Subcutaneous abdominal adipose tissue (tissue), 5 donors: ENCODE results near the gene KLHL40.
A peak's percentile ranks its signal among the peaks of the same experiment; 100 is the strongest.

Experiments used
- H3K27ac ChIP-seq: one replicate; pipeline ENCODE4 v1.7.0; 2013; ENCODE audit warnings: low read depth, mild to moderate bottlenecking, inconsistent platforms, low read length, moderate library complexity
- H3K27me3 ChIP-seq, 5 donors: one replicate each; pipeline ENCODE4 v1.7.0; 2013; ENCODE audit warnings: low read length in 5 of 5, inconsistent platforms in 1 of 5; ENCODE audit not compliant: control insufficient read depth in 5 of 5, insufficient read depth in 4 of 5
- H3K36me3 ChIP-seq, 5 donors: one replicate each; pipeline ENCODE4 v1.7.0; 2013; ENCODE audit warnings: low read length in 5 of 5; ENCODE audit not compliant: control insufficient read depth in 5 of 5, insufficient read depth in 5 of 5
- H3K4me1 ChIP-seq, 5 donors: one replicate each; pipeline ENCODE4 v1.7.0; 2013; ENCODE audit warnings: low read length in 5 of 5, mild to moderate bottlenecking in 3 of 5, moderate library complexity in 1 of 5; ENCODE audit not compliant: control insufficient read depth in 5 of 5, insufficient read depth in 5 of 5
- H3K4me3 ChIP-seq, 5 donors: one replicate each; pipeline ENCODE4 v1.7.0; 2013; ENCODE audit warnings: low read length in 5 of 5, low read depth in 1 of 5
- H3K9ac ChIP-seq, 5 donors: one replicate each; pipeline ENCODE4 v1.7.0; 2013; ENCODE audit warnings: low read length in 5 of 5, mild to moderate bottlenecking in 4 of 5, moderate library complexity in 3 of 5
- H3K9me3 ChIP-seq, 5 donors: one replicate each; pipeline ENCODE4 v1.7.0; 2013; ENCODE audit warnings: low read length in 5 of 5; ENCODE audit not compliant: control insufficient read depth in 5 of 5
- donor health status: healthy.
- donor health status: healthy.
- donor health status: healthy.
- donor health status: healthy.
- donor health status: healthy.

KLHL40 gene

DNA sequence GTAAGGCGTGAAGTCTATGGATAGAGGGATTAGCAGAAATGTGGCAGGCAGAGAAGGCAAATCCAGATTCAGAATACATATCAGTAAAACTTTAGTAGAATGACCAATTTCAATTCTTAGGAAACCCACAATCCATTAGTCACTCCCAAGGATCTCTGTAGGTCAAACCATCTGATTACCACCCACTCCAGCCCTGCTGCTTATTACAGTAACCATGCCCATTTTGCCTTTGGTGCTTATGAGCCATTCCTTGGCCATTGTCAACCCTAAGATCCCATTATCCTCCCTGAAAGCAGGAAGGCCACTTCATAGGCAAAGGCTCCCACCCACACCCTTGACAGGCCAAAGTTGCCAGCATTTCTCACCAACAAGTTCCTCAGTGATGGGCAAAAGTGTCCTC lies 5.1 kb upstream of the KLHL40 start:
- no peaks in the 10 kb centered on the region for H3K36me3 ChIP-seq
- peaks cover 0 to 12% (median 8%) of the 10 kb centered on the region in 5 donors for H3K4me1 ChIP-seq
- H3K27me3 ChIP-seq = peaks cover 0 to 4% (median 0%) of the 10 kb centered on the region in 5 donors
- H3K9ac ChIP-seq = no peak overlapping the region
- H3K9me3 ChIP-seq = peaks cover 0 to 2% (median 0%) of the 10 kb centered on the region in 5 donors
- H3K4me3 ChIP-seq = no peak overlapping the region
- no peak overlapping the region for H3K27ac ChIP-seq

- no peak overlapping the region for H3K4me3 ChIP-seq
- peaks cover 0 to 2% (median 0%) of the 10 kb centered on the region in 5 donors for H3K9me3 ChIP-seq
- no peak overlapping the region for H3K27ac ChIP-seq
- no peak overlapping the region for H3K9ac ChIP-seq
- peaks cover 0 to 15% (median 12%) of the 10 kb centered on the region in 5 donors for H3K4me1 ChIP-seq
- H3K36me3 ChIP-seq = no peaks in the 10 kb centered on the region
- H3K27me3 ChIP-seq = peaks cover 0 to 9% (median 5%) of the 10 kb centered on the region in 5 donors
Observed at GRCh38 chr3:42680806-42681205, 4.5 kb upstream of the KLHL40 start.

DNA sequence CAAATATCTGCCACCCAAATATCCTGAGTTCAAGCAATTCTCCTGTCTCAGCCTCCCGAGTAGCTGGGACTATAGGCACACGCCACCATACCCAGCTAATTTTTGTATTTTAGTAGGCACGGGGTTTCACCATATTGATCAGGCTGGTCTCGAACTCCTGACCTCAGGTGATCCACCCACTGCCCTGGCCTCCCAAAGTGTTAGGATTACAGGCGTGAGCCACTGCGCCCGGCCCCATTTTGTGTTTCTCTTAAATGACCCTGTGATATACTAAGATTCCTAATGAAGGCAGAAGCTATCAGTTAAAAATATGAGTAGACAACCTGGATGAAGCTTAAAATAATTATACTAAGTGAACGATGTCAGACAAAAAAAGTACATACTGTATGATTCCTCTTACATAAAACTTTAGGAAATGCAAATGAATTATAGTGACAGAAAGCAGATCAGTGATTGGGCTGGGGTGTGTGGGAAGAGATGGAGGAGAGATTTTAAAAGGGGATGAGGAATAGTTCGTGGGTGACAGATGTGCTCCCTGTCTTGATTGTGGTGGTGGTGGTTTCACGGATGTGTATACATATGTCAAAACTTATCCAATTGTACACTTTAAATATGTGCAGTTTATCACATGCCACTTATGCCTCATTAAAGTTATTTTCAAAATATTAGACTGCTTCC lies 3.8 kb upstream of the KLHL40 start:
- H3K4me3 ChIP-seq = no peak overlapping the region
- H3K4me1 ChIP-seq = peaks cover 0 to 20% (median 16%) of the 10 kb centered on the region in 5 donors
- no peak overlapping the region for H3K27ac ChIP-seq
- H3K27me3 ChIP-seq = peaks cover 2 to 16% (median 9%) of the 10 kb centered on the region in 5 donors
- H3K9me3 ChIP-seq = peaks cover 0 to 2% (median 0%) of the 10 kb centered on the region in 5 donors
- H3K36me3 ChIP-seq = no peaks in the 10 kb centered on the region
- no peak overlapping the region for H3K9ac ChIP-seq

DNA sequence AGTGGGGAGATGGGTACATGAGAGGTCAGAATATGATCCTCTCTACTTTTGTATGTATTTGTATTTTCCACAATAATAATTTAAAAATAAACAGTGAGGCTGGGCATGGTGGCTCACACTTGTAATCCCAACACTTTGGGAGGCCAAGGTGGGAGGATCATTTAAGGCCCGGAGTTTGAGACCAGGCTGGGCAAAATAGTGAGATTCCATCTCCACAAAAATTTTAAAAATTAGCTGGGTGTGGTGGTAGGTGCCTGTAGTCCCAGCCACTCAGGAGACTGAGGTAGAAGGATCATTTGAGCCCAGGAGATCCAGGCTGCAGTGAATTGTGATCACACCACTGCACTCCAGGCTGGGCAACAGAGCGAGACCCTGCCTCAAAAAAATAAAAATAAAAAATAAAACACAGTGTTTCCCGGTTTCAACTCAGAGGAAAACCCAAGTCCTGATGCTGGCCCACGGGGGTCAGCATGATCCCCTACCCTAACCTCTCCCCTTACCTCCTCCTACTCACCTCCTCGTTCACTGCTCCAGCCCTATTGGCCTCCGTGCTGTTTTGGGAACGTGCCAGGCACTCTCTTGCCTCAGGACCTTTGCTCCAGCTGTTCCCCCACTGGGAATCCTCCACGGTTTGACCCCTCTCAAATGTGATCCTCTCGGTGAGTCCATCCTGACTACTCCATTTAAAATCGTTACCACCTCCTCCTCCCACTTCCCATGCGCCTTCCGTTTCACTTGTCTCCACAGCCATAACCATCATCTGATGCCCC lies 2.9 kb upstream of the KLHL40 start:
- Histone ChIP-seq H3K27me3 (peaks cover 2 to 23% (median 13%) of the 10 kb centered on the region in 5 donors), H3K9me3 (peaks cover 0 to 2% (median 0%) of the 10 kb centered on the region in 5 donors), H3K27ac (no peak overlapping the region), H3K36me3 (no peaks in the 10 kb centered on the region), H3K4me1 (peaks cover 0 to 20% (median 16%) of the 10 kb centered on the region in 5 donors), H3K9ac (no peak overlapping the region), H3K4me3 (no peak overlapping the region)

DNA sequence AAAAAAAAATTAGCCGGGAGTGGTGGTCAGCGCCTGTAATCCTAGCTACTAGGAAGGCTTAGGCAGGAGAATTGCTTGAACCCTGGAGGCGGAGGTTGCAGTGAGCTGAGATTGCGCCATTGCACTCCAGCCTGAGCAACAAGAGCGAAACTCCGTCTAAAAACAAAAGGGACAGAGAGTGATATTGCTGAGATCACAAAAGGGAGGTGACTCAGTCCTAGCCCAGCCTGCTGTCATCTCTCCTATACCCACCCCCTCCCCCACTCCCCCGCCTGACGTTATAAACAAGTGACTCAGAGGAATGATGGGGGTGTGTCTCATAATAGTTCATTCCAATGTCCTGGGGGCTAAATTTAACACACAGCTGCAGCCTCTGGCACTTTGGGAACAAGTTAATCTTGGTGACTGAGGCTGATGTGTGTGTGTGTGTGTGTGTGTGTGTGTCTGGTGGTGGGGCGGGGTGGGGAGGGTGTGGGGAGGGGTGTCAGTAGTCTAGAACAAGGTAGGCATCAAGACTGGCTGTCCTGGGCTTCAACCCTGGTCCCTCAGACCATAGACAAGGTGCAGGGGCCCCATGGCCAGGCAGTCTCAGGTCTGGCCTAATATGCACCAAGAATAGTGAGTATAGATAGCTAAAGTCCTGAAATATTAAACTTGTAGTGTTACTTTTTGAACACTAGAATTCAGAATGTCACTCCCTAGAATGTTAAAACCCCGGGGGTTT lies 1.3 kb upstream of the KLHL40 start:
- Histone ChIP-seq H3K9ac (no peak overlapping the region), H3K27me3 (peaks cover 2 to 23% (median 13%) of the 10 kb centered on the region in 5 donors), H3K9me3 (no peaks in the 10 kb centered on the region), H3K4me3 (no peak overlapping the region), H3K27ac (no peak overlapping the region), H3K4me1 (peaks cover 0 to 20% (median 16%) of the 10 kb centered on the region in 5 donors), H3K36me3 (no peaks in the 10 kb centered on the region)

DNA sequence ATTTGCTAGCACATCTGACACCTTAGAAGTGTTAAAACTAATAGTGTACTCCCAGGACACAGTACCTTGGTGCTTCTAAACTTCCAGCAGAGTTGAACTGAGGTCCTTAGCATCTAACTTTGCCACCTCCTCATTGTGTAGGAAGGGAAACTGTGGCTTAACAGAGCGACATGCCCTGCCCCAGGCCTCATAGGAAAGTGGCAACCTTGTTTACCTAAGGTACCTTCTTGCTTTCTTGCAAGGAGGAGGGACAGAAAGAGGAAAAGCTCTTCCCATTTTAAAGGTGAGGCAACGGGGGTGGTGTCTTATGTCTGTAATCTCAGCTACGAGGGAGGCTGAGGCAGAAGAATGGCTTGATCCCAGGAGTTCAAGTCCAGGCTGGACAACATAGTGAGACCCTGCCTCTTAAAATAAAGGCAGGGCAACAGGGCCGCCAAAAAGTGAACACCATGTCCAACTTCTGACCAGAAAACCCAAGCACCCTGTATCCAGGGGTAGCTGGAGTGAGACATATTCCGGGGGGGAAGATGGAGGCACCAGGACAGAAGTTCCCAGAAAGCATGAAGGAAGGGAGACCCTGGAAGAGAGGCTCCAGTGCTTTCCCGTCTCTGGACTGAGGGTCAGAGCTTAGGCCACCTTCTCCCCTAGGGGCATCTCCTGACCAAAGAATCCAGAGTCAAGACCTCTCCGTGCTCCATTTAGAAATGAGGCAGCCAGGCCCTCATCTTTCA lies 540 bp upstream of the KLHL40 start:
- Histone ChIP-seq H3K9ac (no peak overlapping the region), H3K36me3 (no peaks in the 10 kb centered on the region), H3K27me3 (peaks cover 2 to 23% (median 13%) of the 10 kb centered on the region in 5 donors), H3K9me3 (no peaks in the 10 kb centered on the region), H3K27ac (no peak overlapping the region), H3K4me3 (no peak overlapping the region), H3K4me1 (peaks cover 0 to 20% (median 16%) of the 10 kb centered on the region in 5 donors)

DNA sequence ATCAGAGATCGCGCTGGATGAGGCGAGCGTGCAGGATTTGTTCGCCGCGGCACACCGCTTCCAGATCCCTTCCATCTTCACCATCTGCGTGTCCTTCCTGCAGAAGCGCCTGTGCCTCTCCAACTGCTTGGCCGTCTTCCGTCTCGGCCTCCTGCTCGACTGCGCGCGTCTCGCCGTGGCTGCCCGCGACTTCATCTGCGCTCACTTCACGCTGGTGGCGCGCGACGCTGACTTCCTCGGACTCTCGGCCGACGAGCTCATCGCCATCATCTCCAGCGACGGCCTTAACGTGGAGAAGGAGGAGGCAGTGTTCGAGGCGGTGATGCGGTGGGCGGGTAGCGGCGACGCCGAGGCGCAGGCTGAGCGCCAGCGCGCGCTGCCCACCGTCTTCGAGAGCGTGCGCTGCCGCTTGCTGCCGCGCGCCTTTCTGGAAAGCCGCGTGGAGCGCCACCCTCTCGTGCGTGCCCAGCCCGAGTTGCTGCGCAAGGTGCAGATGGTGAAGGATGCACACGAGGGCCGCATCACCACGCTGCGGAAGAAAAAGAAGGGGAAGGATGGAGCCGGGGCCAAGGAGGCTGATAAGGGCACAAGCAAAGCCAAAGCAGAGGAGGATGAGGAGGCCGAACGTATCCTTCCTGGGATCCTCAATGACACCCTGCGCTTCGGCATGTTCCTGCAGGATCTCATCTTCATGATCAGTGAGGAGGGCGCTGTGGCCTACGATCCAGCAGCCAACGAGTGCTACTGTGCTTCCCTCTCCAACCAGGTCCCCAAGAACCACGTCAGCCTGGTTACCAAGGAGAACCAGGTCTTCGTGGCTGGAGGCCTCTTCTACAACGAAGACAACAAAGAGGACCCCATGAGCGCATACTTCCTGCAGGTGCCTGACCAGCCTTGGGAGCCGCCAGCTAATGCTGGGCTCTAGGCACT lies 819 bp downstream of the KLHL40 start:
- Histone ChIP-seq H3K9ac (no peak overlapping the region), H3K4me1 (peaks cover 0 to 14% (median 8%) of the 10 kb centered on the region in 5 donors), H3K9me3 (no peaks in the 10 kb centered on the region), H3K36me3 (no peaks in the 10 kb centered on the region), H3K4me3 (peak overlapping the region in 1 of 5 donors; percentile 33), H3K27ac (no peak overlapping the region), H3K27me3 (peaks cover 2 to 23% (median 13%) of the 10 kb centered on the region in 5 donors)

DNA sequence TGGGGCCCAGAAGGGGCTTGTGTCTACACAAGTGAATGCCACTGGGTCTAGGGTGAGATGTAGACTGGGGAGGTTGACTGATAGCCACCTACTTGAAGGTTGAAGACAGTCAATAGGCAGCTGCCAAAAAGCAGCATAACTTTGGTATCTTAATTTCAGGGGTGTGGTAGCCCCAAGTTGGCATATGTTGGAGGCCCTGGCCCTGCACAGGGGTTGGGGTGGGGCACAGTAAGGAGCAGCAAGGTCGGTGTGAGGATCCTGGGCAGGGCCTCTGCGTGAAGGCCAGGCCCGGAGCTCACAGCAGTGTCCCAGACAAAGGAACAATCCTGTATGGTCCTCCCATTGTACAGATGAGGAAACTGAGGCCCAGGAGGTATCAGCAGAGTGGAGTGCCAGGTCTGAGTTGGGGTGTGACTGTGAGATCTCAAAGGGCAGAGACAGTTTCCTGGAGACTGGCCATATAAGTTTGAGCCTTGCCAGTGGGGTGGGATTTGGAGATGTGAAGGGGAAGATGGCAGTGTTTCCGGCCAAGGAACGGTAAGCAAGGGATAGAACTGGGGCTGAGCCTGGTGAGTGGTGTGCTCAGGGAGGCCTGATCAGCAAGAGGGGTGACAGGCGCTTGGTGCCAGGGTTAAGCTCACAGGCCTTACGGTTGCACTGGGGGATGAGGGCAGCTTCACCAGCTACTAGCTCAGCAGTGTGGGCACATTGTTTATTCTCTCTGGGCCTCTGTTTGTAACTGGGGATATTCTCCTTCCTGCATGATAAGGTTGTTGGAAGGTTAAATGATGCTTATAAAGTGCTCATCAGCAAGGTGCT lies 1.7 kb downstream of the KLHL40 start:
- peaks cover 0 to 14% (median 8%) of the 10 kb centered on the region in 5 donors for H3K4me1 ChIP-seq
- no peaks in the 10 kb centered on the region for H3K36me3 ChIP-seq
- H3K9ac ChIP-seq = no peak overlapping the region
- no peak overlapping the region for H3K27ac ChIP-seq
- H3K4me3 ChIP-seq = no peak overlapping the region
- H3K9me3 ChIP-seq = no peaks in the 10 kb centered on the region
- H3K27me3 ChIP-seq = peaks cover 2 to 23% (median 13%) of the 10 kb centered on the region in 5 donors
